Measurements from ENCODE around the gene ZBTB11. TPM values are rescaled to one million over a fixed set of nuclear protein-coding genes. Genes with fewer than 3 reads are reported as not detected.

The ZBTB11 gene
- total and polyA plus RNA-seq, 2 of the 13 experiments (the other 11 are each of a cell fraction or from before 2014, with no cell fraction given), result 5.9 to 18.1 TPM

DNA sequence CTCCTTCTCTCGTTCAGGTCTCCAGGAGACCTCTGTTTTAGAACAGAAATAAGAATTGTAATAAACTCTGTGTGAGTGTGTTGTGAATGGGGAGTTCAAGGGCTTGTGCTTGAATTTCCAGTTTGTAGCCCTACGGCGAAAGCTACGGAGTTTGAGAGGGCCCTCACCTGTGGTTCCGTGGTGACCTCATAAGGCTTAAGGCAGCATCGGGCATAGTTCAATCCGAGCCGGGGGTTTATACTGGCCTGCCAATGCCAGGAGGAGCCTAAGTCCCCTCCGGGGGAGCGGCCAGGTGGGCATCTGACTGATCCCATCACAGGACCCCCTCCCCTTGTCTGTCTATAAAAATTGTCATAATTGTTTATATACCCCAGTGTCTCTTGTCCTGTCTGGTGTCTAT lies 43.7 kb downstream of the ZBTB11 start:
- no peaks in the 10 kb centered on the region for H4K20me1 ChIP-seq (ENCODE audit: insufficient read depth, low read length)
- no TSS peak for BruUV-seq (replicated peaks)
- H3K36me3 ChIP-seq (replicated peaks in 1 of 2; ENCODE audit: control insufficient read depth in 1 of 2, insufficient read depth in 2 of 2, low read length in 2 of 2), result no peaks in the 10 kb centered on the region
- peak overlapping the region in 2 of 3 experiments; percentile 8 to 18; a peak in 1 of 6 replicates for H3K4me3 ChIP-seq (replicated peaks in 1 of 3; ENCODE audit: insufficient read depth in 1 of 3, low read depth in 2 of 3, low read length in 3 of 3)
- H3K27me3 ChIP-seq (ENCODE audit: control insufficient read depth in 1 of 2, insufficient read depth in 2 of 2, low read length in 2 of 2), result peaks cover 0 to 21% of the 10 kb centered on the region in 2 experiments; a peak in 3 of 5 replicates
- 18% methylated on average over 7 of the region's 10 CpGs for WGBS (ENCODE audit: low lambda C conversion rate)
- DNase-seq (ENCODE audit: low spot score) (no peak), FAIRE-seq (no peak), ATAC-seq (peak; percentile 6; the same call in 1 of the 3 replicates)
- in situ Hi-C loops (cut with HindIII; ENCODE audit: extremely low pct_ligation_motif_present, low pct_unique_long_range_greater_than_20kb), result loop anchor here (25.0 kb wide), 2 partner anchors 396 to 571 kb away; no protein-coding TSS in a partner anchor
- TF ChIP-seq ZNF230 (CRISPR knock-in tag; IDR thresholded peaks at IDR 0.05) (no peak), ZNF768 (CRISPR knock-in tag; IDR thresholded peaks at IDR 0.05) (no peak), LCORL (IDR thresholded peaks at IDR 0.05) (no peak), LCORL (CRISPR knock-in tag; IDR thresholded peaks at IDR 0.05) (no peak), ZNF775 (CRISPR knock-in tag; IDR thresholded peaks at IDR 0.05; ENCODE audit: borderline replicate concordance) (no peak), MYC (CRISPR knock-in tag; IDR thresholded peaks at IDR 0.05; ENCODE audit: borderline replicate concordance) (no peak)
- TF ChIP-seq, protein P1, sequence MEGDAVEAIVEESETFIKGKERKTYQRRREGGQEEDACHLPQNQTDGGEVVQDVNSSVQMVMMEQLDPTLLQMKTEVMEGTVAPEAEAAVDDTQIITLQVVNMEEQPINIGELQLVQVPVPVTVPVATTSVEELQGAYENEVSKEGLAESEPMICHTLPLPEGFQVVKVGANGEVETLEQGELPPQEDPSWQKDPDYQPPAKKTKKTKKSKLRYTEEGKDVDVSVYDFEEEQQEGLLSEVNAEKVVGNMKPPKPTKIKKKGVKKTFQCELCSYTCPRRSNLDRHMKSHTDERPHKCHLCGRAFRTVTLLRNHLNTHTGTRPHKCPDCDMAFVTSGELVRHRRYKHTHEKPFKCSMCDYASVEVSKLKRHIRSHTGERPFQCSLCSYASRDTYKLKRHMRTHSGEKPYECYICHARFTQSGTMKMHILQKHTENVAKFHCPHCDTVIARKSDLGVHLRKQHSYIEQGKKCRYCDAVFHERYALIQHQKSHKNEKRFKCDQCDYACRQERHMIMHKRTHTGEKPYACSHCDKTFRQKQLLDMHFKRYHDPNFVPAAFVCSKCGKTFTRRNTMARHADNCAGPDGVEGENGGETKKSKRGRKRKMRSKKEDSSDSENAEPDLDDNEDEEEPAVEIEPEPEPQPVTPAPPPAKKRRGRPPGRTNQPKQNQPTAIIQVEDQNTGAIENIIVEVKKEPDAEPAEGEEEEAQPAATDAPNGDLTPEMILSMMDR (CRISPR knock-in tag; IDR thresholded peaks at IDR 0.05), result 0 out of 2 replicates have a peak, but pooled peaks have one; percentile 8
- ChIA-PET POLR2A (no interaction called here), CTCF (ENCODE audit: low intra/inter-chr PET ratio, low total read pairs) (no interaction called here)
- H3K79me2 ChIP-seq (ENCODE audit: insufficient read depth, low read length), result no peaks in the 10 kb centered on the region
- peaks cover 37% of the 10 kb centered on the region for H3K4me1 ChIP-seq (ENCODE audit: insufficient read depth, low read length)
- H3K4me2 ChIP-seq (ENCODE audit: low read depth, low read length), result peak overlapping the region; percentile 74
- intact Hi-C loops (cut with micrococcal nuclease; ENCODE audit: unreplicated experiment), result loop anchor here (2.0 to 10.0 kb wide), 3 partner anchors 20 to 398 kb away; partner anchors contain the start of gene SENP7
- no peaks in the 10 kb centered on the region for H3K9me3 ChIP-seq (ENCODE audit: low read length)
- H2AFZ ChIP-seq (ENCODE audit: low read length), result peak overlapping the region; percentile 25
- H3K27ac ChIP-seq (ENCODE audit: extremely low read length, insufficient read depth, low read length), result no peak overlapping the region
- H3K9ac ChIP-seq (ENCODE audit: insufficient read depth, low read depth, low read length), result 0 out of 2 replicates have a peak overlapping the region, but pooled peaks have one; percentile 15

Data from HepG2 (cell line).